ENCODE data around the gene SPTBN1. TPM values are rescaled to one million over a fixed set of nuclear protein-coding genes. Genes with fewer than 3 reads are reported as not detected.
A peak's percentile ranks its signal among the peaks of the same experiment; 100 is the strongest.

Gene SPTBN1
- total and polyA plus RNA-seq, 2 of the 13 experiments (the other 11 are each of a cell fraction or from before 2014, with no cell fraction given) = 123 to 299 TPM

- TF ChIP-seq, protein P1, sequence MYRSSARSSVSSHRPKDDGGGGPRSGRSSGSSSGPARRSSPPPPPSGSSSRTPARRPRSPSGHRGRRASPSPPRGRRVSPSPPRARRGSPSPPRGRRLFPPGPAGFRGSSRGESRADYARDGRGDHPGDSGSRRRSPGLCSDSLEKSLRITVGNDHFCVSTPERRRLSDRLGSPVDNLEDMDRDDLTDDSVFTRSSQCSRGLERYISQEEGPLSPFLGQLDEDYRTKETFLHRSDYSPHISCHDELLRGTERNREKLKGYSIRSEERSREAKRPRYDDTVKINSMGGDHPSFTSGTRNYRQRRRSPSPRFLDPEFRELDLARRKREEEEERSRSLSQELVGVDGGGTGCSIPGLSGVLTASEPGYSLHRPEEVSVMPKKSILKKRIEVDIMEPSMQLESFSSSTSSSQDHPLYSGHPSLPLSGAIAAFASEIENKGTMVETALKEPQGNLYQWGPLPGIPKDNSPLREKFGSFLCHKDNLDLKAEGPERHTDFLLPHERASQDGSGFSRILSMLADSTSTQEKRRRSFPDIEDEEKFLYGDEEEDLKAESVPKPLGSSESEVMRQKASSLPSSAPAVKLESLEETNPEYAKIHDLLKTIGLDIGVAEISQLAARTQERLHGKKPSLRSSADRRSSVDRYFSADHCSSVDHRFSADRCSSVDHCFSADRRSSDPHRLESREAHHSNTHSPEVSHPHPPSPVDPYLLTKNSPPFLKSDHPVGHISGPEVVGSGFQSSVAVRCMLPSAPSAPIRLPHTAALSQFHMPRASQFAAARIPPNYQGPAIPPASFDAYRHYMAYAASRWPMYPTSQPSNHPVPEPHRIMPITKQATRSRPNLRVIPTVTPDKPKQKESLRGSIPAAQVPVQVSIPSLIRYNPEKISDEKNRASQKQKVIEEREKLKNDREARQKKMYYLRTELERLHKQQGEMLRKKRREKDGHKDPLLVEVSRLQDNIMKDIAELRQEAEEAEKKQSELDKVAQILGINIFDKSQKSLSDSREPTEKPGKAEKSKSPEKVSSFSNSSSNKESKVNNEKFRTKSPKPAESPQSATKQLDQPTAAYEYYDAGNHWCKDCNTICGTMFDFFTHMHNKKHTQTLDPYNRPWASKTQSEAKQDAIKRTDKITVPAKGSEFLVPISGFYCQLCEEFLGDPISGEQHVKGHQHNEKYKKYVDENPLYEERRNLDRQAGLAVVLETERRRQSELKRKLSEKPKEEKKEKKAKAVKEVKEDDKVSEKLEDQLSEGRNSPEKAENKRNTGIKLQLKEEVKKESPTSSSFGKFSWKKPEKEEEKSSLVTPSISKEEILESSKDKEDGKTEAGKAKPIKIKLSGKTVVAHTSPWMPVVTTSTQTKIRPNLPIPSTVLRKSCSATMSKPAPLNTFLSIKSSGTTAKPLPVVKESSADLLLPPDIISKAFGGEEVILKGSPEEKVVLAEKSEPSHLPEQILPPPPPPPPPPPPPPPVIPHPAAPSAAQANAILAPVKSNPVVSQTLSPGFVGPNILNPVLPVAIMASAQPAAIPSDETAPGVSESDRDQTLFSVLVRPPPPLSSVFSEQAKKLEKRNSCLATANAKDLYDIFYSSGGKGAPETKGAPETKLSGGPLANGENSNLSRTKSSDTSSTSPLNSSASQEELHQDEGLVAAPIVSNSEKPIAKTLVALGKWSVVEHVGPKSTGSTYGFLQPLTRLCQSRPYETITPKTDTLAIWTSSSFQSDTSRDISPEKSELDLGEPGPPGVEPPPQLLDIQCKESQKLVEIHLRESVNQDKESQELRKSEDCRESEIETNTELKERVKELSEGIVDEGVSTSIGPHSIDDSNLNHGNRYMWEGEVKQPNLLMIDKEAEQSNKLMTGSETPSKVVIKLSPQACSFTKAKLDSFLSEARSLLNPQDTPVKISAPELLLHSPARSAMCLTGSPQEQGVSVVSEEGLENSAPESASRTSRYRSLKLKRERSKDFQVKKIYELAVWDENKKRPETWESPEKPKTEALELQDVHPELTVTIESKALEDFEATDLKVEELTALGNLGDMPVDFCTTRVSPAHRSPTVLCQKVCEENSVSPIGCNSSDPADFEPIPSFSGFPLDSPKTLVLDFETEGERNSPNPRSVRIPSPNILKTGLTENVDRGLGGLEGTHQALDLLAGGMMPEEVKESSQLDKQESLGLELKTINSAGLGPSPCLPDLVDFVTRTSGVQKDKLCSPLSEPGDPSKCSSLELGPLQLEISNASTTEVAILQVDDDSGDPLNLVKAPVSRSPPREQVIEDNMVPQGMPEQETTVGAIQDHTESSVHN (CRISPR knock-in tag; IDR thresholded peaks at IDR 0.05) = no peak
- TF ChIP-seq, protein P2, sequence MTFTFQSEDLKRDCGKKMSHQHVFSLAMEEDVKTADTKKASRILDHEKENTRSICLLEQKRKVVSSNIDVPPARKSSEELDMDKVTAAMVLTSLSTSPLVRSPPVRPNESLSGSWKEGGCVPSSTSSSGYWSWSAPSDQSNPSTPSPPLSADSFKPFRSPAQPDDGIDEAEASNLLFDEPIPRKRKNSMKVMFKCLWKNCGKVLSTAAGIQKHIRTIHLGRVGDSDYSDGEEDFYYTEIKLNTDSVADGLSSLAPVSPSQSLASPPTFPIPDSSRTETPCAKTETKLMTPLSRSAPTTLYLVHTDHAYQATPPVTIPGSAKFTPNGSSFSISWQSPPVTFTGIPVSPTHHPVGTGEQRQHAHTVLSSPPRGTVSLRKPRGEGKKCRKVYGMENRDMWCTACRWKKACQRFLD (CRISPR knock-in tag; IDR thresholded peaks at IDR 0.05; ENCODE audit: borderline replicate concordance) = no peak
- TF ChIP-seq SP1 (IDR thresholded peaks at IDR 0.05) = no peak
- TF ChIP-seq SP1 (CRISPR knock-in tag; IDR thresholded peaks at IDR 0.05) = no peak
- TF ChIP-seq, protein P3, sequence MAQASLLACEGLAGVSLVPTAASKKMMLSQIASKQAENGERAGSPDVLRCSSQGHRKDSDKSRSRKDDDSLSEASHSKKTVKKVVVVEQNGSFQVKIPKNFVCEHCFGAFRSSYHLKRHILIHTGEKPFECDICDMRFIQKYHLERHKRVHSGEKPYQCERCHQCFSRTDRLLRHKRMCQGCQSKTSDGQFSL (CRISPR knock-in tag; IDR thresholded peaks at IDR 0.05) = no peak
- TF ChIP-seq ZNF33A (CRISPR knock-in tag; IDR thresholded peaks at IDR 0.05; ENCODE audit: borderline replicate concordance) = no peak
- no peak for TF ChIP-seq KDM2A (CRISPR knock-in tag; IDR thresholded peaks at IDR 0.05; ENCODE audit: borderline replicate concordance, low read depth)
- no peak for TF ChIP-seq TBP (CRISPR knock-in tag; IDR thresholded peaks at IDR 0.05)
- TF ChIP-seq, protein P4, sequence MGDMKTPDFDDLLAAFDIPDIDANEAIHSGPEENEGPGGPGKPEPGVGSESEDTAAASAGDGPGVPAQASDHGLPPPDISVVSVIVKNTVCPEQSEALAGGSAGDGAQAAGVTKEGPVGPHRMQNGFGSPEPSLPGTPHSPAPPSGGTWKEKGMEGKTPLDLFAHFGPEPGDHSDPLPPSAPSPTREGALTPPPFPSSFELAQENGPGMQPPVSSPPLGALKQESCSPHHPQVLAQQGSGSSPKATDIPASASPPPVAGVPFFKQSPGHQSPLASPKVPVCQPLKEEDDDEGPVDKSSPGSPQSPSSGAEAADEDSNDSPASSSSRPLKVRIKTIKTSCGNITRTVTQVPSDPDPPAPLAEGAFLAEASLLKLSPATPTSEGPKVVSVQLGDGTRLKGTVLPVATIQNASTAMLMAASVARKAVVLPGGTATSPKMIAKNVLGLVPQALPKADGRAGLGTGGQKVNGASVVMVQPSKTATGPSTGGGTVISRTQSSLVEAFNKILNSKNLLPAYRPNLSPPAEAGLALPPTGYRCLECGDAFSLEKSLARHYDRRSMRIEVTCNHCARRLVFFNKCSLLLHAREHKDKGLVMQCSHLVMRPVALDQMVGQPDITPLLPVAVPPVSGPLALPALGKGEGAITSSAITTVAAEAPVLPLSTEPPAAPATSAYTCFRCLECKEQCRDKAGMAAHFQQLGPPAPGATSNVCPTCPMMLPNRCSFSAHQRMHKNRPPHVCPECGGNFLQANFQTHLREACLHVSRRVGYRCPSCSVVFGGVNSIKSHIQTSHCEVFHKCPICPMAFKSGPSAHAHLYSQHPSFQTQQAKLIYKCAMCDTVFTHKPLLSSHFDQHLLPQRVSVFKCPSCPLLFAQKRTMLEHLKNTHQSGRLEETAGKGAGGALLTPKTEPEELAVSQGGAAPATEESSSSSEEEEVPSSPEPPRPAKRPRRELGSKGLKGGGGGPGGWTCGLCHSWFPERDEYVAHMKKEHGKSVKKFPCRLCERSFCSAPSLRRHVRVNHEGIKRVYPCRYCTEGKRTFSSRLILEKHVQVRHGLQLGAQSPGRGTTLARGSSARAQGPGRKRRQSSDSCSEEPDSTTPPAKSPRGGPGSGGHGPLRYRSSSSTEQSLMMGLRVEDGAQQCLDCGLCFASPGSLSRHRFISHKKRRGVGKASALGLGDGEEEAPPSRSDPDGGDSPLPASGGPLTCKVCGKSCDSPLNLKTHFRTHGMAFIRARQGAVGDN (CRISPR knock-in tag; IDR thresholded peaks at IDR 0.05) = peak; percentile 60
- peak; percentile 80 for TF ChIP-seq SOX5 (CRISPR knock-in tag; IDR thresholded peaks at IDR 0.05; ENCODE audit: borderline replicate concordance)
- no peak for TF ChIP-seq ZNF235 (CRISPR knock-in tag; IDR thresholded peaks at IDR 0.05; ENCODE audit: borderline replicate concordance)
- no peak for TF ChIP-seq ISX (CRISPR knock-in tag; conservative IDR thresholded peaks at IDR 0.05)
- peak; percentile 85; the same call in 1 of the 2 replicates for TF ChIP-seq ZMYM4 (CRISPR knock-in tag; IDR thresholded peaks at IDR 0.05)
- TF ChIP-seq BHLHE40 (IDR thresholded peaks at IDR 0.05; ENCODE audit: low read length) = no peak
- TF ChIP-seq ZNF746 (CRISPR knock-in tag; IDR thresholded peaks at IDR 0.05) = peak; percentile 80; the same call in 1 of the 2 replicates
These were observed 210.6 kb downstream of the SPTBN1 start (continued) for GRCh38 chr2:54666634-54667265.
